Mammary epithelial cell (primary cell): ENCODE data around the gene PHKG1.
"Not testable (repeated sequence)": the region's sequence is repeated elsewhere in the genome, so short reads cannot be mapped to it uniquely, and the experiment has no call there.

Experiments
- CTCF ChIP-seq, 2 donors: IDR thresholded peaks in 1 of 2; conservative IDR thresholded peaks in 1 of 2; 2 replicates each; pipeline ENCODE4 v1.5.1; 2011 to 2012; ENCODE audit warnings: inconsistent platforms in 2 of 2, low read length in 2 of 2, mild to moderate bottlenecking in 2 of 2, control low read depth in 1 of 2, low read depth in 1 of 2; ENCODE audit not compliant: insufficient read depth in 1 of 2; ENCODE audit errors: extremely low read depth in 1 of 2
- EZH2 ChIP-seq: IDR thresholded peaks from 2 replicates; pipeline ENCODE4 v1.6.1; 2012; ENCODE audit warnings: low read length, inconsistent platforms, borderline replicate concordance

GRCh38 chr7:56131062-56131461 lies 38.3 kb upstream of the PHKG1 start:
- not testable (repeated sequence) for TF ChIP-seq CTCF (conservative IDR thresholded peaks at IDR 0.05 in 1 of 2, IDR thresholded peaks at IDR 0.05 in 1 of 2; ENCODE audit: extremely low read depth in 1 of 2, insufficient read depth in 1 of 2, low read depth in 1 of 2, low read length in 2 of 2); EZH2
